Activated T-cell treated with anti-CD3 and anti-CD28 coated beads for 1 hour (primary cell): ENCODE measurements around the gene KLHL22.
"Not testable (repeated sequence)": the region's sequence is repeated elsewhere in the genome, so short reads cannot be mapped to it uniquely, and the experiment has no call there.

ENCODE experiments used
- DNase-seq: peaks from one replicate; pipeline ENCODE4 v3.0.0-alpha.2; 2020; ENCODE audit warnings: low read depth

The KLHL22 gene

DNA sequence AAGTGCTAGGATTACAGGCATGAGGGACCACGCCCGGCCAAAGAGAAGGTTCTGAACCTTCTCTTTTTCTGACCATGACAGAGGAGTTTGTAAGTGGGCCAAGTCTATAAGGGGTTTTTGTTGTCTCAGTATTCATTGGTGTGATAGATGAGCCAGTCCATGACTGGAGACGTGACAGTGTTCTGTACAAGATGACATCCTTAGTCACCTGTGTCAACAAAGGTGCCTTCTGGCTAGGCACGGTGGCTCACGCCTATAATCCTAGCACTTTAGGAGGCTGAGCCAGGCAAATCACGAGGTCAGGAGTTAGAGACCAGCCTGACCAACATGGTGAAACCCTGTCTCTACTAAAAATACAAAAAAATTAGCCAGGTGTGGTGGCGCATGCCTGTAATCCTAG, 4.2 kb upstream of the KLHL22 start:
- no peak for DNase-seq

DNA sequence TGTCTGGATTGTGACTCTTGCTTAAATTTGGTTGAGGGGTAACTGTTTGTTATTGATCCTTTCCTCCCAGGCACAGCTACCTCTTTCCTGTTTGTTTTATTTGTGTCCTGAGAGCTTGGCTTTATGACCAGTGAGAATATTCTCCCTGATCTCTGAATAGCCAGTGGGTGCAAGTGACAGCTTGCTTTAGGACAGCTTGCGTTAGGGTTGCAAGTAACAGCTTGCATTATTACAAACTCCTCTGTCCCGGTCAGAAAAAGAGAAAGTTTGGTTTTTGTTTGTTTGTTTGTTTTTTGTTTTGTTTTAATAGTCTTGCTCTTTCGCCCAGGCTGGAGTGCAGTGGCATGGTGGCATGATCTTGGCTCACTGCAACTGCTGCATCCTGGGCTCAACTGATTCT, 3.3 kb upstream of the KLHL22 start:
- no peak for DNase-seq

DNA sequence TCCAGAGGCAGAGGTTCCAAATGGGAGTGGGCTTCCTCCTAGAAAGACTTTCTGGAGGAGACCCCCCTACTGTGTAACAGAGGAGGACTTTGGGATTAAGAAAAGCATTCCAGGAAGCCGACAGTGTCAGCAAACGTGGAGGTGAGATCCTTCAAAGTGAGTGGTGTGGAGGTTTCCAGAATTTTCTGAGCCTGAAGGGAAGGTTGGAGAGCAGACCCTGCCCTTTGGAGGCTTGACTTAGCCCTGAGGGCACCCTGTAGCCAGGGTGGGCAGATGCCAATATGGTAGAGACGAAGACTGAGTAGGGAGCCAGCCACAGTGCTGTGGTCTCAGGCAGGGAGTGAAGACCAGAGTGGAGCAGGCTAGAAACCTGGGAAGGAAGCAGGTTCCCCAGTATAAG, 1.8 kb upstream of the KLHL22 start:
- DNase-seq = no peak

DNA sequence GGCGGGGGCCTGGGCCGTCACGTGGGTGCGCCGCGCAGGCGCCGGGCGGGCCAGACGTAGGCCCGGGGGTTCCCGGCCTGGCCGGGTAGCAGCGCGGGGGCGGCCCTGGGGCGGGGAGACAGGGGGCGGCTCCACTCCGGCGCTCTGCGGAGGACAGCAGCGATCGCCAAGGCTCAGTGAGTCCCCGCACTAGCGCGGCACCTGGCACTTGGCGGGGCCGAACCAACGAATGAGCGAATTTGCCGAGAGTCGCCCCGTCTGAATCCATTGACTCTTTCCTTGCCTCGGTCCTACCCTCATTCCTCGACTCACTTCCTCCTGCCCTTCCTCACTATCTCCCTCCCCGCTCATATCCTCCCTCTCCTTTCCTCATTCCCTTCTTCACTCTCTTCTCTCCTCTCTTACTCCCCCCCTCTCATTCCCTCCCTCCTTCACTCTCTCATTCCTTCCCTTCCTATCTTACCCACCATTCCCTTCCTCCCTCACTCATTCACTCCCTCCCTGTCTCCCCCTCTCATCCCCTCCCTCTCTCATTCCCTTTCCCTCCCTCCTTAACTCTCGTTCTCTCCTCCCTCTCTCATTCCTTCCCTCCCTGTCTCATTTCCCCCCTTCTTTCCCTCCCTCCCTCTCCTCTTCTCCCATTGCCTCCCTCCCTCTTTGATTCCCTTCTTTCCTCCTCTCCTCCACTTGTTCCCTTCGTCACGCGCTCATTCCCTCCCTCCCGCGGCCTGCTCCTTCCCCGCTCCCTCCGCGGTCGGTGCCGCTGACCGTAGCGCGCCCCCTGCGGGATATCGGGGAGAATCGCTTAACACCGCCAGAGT, 476 bp upstream of the KLHL22 start:
- peak; percentile 85 for DNase-seq

DNA sequence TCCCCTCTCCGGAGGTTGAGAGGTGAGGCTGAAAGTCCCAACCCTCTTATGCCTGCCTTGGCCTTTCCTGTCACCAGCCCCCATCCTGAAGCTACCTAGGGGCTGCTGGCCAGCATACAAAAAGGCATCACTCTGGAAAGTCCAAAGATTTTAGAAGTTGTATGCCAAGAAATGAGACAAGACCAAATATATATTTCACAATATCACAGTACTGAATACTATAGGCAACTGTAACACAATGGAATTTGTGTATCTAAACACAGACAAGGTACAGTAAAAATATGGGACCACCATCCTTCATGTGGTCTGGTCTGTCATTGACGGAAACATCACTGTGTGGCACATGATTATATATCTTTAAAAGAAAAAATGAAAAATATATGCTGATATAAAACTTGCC, 4.2 kb downstream of the KLHL22 start:
- DNase-seq = no peak

DNA sequence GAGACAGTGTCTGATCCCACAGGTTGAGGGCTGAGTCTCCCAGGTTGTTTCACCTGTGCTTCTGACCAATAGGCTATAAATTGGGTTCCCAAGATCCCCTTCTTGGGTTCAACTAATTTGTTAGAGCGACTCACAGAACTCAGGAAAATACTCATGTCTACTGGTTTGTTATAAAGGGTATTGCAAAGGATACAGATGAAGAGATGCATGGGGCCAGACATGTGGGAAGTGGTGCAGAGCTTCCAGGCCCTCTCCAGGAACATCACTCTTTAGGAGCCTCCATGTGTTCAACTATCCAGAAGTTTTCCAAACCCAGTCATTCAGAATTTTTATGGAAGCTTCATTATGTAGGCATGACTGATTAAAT, 4.7 kb downstream of the KLHL22 start:
- no peak for DNase-seq

DNA sequence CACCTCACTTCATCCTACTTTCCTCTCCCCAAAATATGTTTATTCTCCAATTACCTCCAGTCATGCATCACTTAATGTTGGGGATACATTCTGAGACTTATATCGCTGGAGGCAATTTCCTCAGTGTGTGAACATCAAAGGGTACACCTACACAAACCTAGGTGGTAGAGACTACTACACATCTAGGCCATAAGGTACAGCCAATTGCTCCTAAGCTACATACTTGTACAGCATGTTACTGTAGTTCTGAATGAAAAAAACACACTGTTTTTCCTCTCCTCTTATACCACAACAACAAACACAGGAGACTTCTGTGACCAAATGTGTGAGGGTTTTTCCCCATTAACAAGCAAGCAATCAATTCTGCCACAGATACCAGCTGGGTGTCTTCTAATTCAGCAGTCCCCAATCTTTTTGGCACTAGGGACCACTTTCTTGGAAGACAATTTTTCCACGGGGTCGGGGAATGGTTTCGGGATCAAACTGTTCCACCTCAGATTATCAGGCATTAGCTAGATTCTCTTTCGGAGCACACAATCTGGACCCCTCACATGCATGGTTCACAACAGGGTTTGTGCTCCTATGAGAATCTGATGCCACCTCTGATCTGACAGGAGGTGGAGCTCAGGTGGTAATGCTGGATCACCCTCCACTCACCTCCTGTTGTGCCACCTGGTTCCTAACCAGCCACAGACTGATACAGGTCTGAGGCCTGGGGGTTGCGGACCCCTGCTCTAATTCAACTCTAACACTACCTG, 5.2 kb downstream of the KLHL22 start:
- no peak for DNase-seq

DNA sequence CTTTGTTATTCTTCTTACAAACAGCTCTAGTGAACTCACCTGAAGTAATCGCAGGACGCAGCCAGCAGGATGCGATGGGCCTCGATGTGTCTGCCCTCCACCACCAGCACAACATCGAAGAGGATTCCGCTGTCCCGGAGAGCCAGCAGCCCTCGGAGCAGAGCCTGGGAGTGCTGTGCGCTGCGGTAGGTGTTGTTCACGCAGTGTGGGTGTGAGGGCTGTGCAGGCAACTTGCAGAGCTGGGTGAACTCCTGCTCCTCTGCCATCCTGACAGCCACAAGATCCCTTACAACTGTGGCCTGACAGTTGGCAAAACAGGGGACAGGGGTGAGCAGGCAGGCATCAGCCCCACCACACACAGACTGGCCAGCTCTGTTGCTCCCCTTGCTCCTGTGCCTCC, 6.6 kb downstream of the KLHL22 start:
- no peak for DNase-seq

DNA sequence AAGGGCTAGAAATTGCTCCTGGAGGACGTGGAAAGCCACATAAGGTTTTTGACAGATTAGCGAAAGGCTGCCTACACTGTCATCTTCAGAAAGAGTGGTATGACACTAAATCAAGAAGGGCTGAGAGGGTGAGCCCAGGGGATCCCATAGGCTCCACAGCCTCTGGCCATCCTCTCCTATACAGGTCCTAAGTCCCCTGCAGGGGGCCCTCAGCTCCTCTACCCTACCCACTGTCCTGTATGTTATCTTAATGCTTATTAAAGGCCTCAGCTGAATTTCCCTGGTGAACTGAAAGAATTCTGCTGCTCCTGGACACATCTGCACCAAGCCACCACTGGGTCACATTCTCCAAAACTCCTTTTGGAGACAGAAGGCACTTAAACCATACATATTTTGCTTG, 7.9 kb downstream of the KLHL22 start:
- no peak for DNase-seq

DNA sequence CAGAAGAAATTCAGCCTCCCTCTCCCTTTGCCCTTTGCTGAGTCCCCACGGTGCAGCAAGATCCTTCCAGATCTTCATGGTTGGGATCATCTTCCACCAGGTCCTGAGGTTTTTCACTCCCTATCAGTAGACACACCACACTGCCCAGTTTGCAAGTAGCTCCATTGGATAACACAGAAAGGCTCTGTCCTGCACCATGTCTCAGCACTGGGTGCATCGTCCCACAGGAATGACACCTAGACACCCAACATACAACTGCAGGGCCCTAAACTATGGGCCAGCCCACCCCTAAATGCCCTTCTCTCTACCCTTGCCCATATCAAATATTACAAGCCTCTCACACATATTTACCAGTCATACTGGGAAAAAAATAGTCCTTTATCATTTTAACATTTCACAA, 9.4 kb downstream of the KLHL22 start:
- no peak for DNase-seq

DNA sequence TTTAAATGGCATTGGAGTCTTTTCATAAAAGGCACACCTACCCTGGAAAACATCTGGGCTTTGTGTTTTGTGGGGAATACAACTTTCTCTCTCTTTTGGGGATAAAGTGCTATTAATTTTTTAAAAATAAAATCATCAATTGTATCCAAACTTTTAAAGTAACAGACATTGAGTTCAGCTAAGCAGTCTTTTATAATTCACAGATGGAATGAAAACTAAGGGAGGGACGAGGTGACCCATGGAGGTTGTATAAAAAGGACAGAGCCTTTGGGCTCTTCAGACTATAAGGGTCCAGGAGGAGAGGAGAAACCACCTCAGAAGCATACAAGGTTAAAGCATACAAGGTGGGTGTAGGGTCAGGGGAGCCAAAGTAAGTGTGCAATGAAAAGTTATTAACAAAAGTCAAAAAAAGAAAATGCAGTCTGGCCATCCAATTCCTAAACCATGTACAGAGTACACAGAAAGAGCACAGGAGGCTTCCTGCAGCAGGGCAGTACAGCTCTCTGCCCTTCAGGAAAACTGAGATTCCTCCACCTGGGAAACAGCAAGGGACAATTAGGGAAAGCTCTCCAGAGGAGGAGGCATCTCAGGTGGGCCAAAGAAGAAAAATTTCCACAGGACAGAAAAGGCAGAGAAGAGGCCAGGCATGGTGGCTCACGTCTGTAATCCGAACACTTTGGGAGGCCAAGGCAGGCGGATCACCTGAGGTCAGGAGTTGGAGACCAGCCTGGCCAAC, 10.5 kb downstream of the KLHL22 start:
- DNase-seq = no peak

DNA sequence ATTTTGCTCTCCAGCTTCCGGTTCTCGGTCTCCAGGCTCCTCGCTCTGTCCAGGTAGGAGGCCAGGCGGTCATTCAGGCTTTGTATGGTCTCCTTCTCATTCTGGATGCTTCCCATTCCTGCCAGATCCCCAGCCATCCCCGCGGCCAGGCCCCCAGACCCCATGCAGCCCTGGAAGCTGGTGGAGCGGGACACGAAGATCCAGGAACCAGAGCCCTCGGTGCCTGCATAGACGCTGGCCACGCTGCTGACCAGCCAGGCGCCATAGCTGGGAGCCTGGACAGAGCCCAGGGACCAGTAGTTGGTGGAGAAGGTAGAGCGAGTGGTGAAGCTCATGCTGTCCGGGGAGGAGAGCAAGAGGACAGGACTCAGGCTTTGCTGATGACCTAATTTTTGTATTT, 11.8 kb downstream of the KLHL22 start:
- DNase-seq = no peak

DNA sequence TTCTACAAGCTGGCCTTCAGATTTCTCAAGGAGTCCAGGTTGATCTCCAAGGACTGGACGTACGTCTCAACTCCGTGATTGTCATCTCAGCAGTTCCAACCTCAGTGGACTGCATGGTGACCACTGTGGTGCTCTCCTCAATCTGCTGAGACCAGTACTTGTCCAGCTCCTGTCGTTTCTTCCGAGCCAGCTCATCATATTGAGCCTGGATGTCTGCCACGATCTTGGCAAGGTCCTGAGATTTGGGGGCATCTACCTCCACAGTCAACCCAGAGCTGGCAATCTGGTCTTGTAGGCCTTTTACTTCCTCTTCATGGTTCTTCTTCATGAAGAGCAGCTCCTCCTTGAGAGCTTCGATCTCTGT, 12.5 kb downstream of the KLHL22 start:
- not testable (repeated sequence) for DNase-seq

DNA sequence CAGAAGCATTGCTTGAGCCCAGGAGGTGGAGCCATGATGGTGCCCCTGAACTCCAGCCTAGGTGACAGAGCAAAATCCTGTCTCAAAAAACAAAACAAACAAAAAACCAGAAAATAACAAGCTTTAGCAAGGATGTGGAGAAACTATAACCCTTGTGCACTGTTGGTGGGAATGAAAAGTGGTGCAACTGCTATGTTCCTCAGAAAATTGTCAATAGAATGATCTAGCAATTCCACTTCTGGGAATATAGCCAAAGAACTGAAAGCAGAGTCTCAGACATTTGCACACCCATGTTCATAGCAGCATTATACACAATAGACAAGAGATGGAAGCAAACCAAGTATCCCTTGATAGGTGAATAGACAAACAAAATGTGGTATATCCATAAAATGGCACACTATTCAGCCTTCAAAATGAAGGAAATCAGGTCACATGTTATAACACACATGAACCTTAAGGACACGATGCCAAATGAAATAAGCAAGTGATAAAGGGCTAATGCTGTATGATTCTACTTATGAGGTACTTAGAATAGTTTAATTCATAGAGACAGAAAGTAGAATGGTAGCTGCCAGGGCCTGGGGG, 15.9 kb downstream of the KLHL22 start:
- DNase-seq = no peak

DNA sequence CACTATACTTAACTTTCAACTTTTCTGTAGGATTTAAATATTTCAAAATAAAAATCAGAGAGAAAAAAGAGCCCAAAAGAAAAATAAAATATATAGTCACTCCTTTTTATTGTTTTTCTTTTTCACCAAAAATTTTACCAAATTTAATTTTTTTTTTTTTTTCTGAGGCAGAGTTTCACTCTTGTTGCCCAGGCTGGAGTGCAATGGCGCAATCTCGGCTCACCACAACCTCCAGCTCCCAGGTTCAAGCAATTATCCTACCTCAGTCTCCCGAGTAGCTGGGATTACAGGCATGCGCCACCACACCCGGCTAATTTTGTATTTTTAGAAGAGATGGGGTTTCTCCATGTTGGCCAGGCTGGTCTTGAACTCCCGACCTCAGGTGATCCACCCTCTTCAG, 17.5 kb downstream of the KLHL22 start:
- not testable (repeated sequence) for DNase-seq

DNA sequence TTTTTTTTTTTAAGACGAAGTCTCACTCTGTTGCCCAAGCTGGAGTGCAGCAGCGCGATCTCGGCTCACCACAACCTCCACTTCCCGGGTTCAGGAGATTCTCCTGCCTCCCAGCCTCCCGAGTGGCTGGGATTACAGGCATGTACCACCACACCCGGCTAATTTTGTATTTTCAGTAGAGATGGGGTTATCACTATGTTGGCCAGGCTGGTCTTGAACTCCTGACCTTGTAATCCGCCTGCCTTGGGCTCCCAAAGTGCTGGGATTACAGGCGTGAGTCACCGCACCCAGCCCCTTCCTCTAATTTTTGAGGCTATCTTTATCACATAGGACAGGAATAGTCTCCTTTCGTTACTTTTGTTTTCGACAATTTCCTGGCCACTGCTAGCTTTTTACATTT, 20.0 kb downstream of the KLHL22 start:
- not testable (repeated sequence) for DNase-seq

DNA sequence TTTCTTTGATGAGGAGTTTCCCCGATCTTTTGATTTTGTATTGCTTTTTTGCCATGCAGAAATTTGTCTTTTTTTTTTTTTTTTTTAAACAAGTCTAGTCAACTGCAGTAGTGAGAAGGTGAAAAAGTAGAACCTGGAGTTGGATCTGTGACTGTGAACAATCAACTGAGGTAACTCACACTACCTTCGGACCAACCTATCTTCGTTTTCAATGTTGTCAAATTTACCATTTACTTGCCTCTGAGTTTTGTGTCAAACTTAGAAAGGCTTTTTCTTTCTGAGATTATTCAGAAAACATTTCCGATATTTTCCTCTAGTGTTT, 20.5 kb downstream of the KLHL22 start:
- DNase-seq = no peak

DNA sequence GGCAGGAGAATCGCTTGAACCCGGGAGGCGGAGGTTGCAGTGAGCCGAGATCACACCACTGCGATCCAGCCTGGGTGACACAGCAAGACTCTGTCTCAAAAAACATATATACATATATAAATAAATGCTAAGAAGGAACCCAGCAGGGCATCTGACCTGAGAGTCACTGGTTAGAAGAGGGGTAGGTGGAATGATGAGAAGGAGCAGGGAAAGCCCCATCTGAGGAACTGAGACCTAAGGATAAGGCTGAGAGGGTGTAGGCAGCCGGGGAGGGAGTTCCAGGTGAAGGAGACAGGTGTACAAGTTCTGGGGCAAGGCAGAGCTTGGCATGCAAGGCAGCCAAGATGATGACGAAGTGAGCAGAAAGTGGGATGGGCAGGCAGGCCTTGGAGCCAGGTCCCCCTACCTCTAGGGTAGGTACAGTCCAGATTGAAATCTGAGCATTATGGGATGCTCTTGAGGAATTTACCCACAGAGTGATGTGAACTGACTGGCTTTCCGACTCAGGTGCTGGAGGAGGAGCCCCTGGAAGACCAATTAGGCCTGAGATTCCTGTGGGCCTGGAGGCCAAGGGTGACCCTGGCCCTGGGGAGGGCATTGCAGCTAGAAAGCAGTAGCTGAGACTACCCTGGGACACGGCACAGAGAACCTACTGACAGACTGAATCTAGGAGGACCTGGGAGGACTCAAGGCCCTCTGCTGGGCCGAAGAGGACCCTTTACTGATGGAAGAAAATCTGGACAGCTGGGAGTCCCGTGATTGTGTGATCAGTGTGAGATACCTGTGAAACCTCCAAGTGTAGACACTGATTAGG, 22.8 kb downstream of the KLHL22 start:
- no peak for DNase-seq

DNA sequence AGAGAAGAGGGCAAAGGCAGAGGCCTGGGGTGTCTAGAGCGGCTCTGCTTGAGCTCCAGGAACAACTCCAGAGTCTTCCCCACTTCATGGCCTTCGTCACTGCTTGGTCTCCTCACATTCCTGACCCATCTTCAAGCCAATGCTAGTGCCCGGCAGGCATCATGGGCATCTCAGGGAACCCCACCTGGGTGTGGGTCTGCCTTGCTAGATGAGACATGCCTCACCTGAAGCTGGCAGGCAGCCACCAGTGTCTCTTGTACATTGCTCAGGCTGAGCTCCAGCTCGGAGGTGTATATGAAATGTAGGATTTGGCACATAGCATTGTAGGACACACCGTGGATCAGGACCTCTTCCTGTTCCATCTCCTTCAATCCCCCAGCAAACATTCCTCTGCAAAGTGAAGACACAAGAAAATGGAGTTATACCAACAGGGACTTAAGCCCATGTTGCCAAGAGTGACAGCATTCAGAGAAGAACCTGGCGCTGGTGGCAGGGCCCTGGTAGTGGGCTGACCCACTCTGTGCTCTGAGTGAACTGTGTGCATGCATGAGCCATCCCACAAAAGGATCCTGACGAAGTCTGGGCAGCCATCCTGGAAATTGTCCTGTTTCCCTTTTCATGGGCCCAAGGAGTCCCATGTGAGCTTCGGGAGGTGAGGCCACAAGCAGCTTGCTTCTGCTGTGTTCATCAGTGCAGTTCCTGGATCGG, 24.3 kb downstream of the KLHL22 start:
- DNase-seq = no peak

DNA sequence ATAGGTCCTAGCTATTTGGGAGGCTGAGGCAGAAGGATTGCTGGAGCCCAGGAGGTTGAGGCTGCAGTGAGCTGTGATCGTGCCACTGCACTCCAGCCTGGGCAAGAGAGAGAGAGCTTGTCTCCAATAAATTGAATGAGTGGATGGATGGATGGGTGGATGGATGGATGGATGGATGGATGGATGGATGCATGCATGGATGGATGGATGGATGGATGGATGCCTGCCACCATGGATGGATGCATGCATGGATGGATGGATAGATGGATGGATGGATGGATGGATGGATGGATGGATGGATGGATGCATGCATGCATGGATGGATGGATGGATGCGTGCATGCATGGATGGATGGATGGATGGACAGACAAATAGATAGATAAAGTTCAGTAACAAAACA, 25.1 kb downstream of the KLHL22 start:
- not testable (repeated sequence) for DNase-seq

DNA sequence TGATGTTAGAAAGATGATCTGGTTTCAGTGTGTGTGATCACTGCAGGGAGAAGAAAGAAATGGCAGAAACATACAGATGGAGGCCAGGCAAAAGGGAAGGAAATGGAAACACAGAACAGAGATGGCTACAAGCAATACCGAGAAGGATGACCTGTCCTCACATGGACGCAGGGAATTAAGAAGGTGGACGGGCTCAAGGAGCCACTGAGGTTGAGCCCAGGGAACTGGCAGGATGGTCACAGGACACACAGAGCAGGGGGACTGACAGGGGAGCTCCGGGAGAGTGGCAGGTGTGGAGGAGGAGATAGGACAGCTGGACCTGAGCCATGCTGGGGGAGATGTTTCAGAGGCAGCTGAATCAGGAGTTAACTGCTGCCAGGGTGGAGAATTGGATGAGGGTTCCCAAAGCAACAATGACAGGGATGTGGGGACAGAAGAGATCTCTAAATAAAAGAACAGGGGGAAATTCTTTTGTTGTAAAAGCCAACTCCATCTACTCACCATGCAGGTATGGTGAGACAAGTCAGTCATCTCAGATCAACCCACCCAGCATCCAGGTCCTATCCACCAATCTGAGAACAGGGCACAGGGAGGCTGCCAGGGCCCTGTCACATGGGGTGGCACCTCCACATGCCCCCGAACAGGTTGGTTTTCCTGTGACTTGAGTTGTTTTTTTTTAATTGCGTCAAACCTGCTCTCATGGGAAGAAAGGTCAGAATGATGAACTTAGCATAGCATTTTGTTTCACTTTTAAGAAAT, 26.3 kb downstream of the KLHL22 start:
- no peak for DNase-seq
